Hepatocyte (in vitro differentiated cells): ENCODE measurements around the gene ATG3. TPM values are rescaled to one million over a fixed set of nuclear protein-coding genes. Genes with fewer than 3 reads are reported as not detected.

Source experiments
- DNase-seq: peaks from one replicate; pipeline ENCODE4 v3.0.0-alpha.2; 2016; ENCODE audit warnings: low spot score
- H2AFZ ChIP-seq: fragments of 200-600 bp; sonication (generic); 2 replicates; pipeline ENCODE4 v1.6.0; 2016; ENCODE audit warnings: antibody characterized with exemption, mild to moderate bottlenecking
- H3K27ac ChIP-seq: fragments of 200-600 bp; sonication (generic); 2 replicates; pipeline ENCODE4 v1.5.1; 2016; ENCODE audit warnings: mild to moderate bottlenecking
- H3K27me3 ChIP-seq: fragments of 200-600 bp; sonication (generic); 2 replicates; pipeline ENCODE4 v1.6.1; 2016
- H3K36me3 ChIP-seq: fragments of 200-600 bp; sonication (generic); replicated peaks from 2 replicates; pipeline ENCODE4 v1.5.1; 2016; ENCODE audit warnings: low read depth; ENCODE audit not compliant: insufficient read depth
- H3K4me1 ChIP-seq: fragments of 200-600 bp; sonication (generic); 2 replicates; pipeline ENCODE4 v1.5.1; 2016; ENCODE audit warnings: mild to moderate bottlenecking, moderate library complexity; ENCODE audit not compliant: insufficient read depth
- H3K4me2 ChIP-seq: fragments of 200-600 bp; sonication (generic); 2 replicates; pipeline ENCODE4 v1.6.0; 2016
- H3K4me3 ChIP-seq: fragments of 200-600 bp; sonication (generic); 2 replicates; pipeline ENCODE4 v1.5.1; 2016; ENCODE audit warnings: mild to moderate bottlenecking
- H3K79me2 ChIP-seq: fragments of 200-600 bp; sonication (generic); 2 replicates; pipeline ENCODE4 v1.6.0; 2017; ENCODE audit warnings: mild to moderate bottlenecking
- H3K9me2 ChIP-seq: fragments of 200-600 bp; sonication (generic); replicated peaks from 2 replicates; pipeline ENCODE4 v1.6.0; 2017; ENCODE audit warnings: mild to moderate bottlenecking; ENCODE audit not compliant: insufficient read depth
- H3K9me3 ChIP-seq: fragments of 200-600 bp; sonication (generic); 2 replicates; pipeline ENCODE4 v1.5.1; 2016; ENCODE audit warnings: low read depth, mild to moderate bottlenecking
- H4K20me1 ChIP-seq: fragments of 200-600 bp; sonication (generic); 2 replicates; pipeline ENCODE4 v1.6.0; 2016; ENCODE audit warnings: mild to moderate bottlenecking; ENCODE audit not compliant: insufficient read depth, poor library complexity, severe bottlenecking
- EZH2 ChIP-seq: fragments of 200-600 bp; sonication (generic); IDR thresholded peaks from 2 replicates; pipeline ENCODE4 v1.6.1; 2016; ENCODE audit warnings: antibody characterized with exemption, mild to moderate bottlenecking, borderline replicate concordance
- EZH2phosphoT487 ChIP-seq: fragments of 200-600 bp; sonication (generic); IDR thresholded peaks from one replicate; pipeline ENCODE4 v1.6.1; 2018; ENCODE audit warnings: antibody characterized with exemption, mild to moderate bottlenecking, low read depth, moderate library complexity; ENCODE audit not compliant: unreplicated experiment, severe bottlenecking
- WGBS: methylation state at CpG from one replicate; pipeline ENCODE4 v1.1.6; 2016; ENCODE audit warnings: low lambda C conversion rate; ENCODE audit errors: missing lambda C conversion rate; 5-methylcytosine and 5-hydroxymethylcytosine counted together
- polyA plus RNA-seq: library from polyadenylated mRNA; unstranded; fragments of >200 nt; fragmentation: Nextera tagmentation; extraction: Ambion mirVana; gene quantifications from 2 replicates; pipeline ENCODE4 v1.2.1, GENCODE V29; 2016
- total RNA-seq: library from RNA; depleted of rRNA; stranded (reverse); fragments of >200 nt; gene quantifications from 2 replicates; pipeline ENCODE4 v1.2.3, GENCODE V29; 2014
- TF ChIP-seq, protein P1 (sequence below): fragments of 200-600 bp; sonication (generic); IDR thresholded peaks from 2 replicates; pipeline ENCODE4 v1.5.1; 2016; ENCODE audit warnings: antibody characterized with exemption, mild to moderate bottlenecking; ENCODE audit not compliant: poor library complexity

Gene ATG3
- total and polyA plus RNA-seq, 2 experiments from 2014 or later = 33.7 to 62.5 TPM

DNA sequence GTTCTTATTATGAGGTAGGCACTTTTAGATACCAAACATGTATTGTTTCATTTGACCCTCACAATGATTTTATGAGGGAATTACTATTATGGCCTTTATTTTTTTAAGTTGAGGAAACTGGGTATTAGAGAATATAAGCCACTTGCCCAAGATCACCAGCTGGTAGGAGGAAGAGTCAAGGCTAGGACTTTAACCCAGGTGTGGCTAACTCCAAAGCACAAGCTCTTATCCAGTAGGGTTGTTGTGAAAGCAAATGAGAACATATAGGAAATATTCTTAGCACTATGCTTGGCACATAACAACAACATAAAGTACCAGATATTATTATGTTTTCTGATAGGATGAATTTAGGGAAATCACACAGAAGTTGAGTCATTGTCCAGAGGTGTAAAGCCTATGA is 70.4 kb downstream of the ATG3 start:
- H2AFZ ChIP-seq = no peak overlapping the region
- no peaks in the 10 kb centered on the region for H3K9me3 ChIP-seq
- no peak overlapping the region for H3K4me2 ChIP-seq
- no peak for DNase-seq
- no peaks in the 10 kb centered on the region for H3K4me1 ChIP-seq
- H3K27me3 ChIP-seq = no peaks in the 10 kb centered on the region
- H3K79me2 ChIP-seq = no peaks in the 10 kb centered on the region
- no peak overlapping the region for H3K4me3 ChIP-seq
- H4K20me1 ChIP-seq = no peaks in the 10 kb centered on the region
- TF ChIP-seq EZH2 (no peak), EZH2phosphoT487 (no peak)
- TF ChIP-seq, protein P1, sequence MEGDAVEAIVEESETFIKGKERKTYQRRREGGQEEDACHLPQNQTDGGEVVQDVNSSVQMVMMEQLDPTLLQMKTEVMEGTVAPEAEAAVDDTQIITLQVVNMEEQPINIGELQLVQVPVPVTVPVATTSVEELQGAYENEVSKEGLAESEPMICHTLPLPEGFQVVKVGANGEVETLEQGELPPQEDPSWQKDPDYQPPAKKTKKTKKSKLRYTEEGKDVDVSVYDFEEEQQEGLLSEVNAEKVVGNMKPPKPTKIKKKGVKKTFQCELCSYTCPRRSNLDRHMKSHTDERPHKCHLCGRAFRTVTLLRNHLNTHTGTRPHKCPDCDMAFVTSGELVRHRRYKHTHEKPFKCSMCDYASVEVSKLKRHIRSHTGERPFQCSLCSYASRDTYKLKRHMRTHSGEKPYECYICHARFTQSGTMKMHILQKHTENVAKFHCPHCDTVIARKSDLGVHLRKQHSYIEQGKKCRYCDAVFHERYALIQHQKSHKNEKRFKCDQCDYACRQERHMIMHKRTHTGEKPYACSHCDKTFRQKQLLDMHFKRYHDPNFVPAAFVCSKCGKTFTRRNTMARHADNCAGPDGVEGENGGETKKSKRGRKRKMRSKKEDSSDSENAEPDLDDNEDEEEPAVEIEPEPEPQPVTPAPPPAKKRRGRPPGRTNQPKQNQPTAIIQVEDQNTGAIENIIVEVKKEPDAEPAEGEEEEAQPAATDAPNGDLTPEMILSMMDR = no peak
- H3K27ac ChIP-seq = no peak overlapping the region
- no peaks in the 10 kb centered on the region for H3K36me3 ChIP-seq
- H3K9me2 ChIP-seq = no peaks in the 10 kb centered on the region

DNA sequence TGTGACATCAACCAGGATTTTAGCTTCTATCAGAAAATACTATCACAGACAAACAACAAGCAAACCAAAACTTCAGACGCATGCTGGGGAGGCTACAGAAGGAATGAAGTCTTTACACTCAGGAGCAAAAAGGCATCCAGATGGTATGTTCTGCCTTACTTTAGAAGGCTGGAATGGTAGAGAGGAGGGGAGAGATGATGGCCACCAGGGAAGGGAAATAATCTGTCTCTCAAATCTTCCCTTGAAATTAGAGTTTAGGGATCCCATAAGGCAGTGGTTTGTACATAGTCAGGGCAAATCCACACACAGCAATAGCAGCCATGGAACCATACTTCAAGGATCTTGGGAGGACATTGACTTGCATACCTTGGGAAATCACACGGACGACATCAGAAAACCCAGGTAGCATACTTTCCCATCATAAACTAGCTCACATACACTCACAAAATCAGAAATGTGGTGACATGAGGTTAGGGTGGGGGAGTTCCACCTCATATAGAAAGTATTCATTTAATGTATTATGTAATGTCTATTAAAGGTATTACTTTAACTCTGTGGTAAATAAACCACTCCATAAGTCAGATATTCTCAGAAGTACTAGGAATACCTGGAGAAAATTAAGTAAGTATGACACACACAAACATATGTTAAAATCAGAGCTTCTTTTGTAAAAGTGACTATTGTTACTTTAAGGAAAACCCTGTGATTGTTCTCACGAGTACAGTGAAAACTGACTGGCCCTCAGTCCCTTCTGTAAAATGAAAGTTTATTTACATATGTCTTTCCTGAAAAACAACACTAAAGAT is 71.9 kb downstream of the ATG3 start:
- no peaks in the 10 kb centered on the region for H3K36me3 ChIP-seq
- no peak for TF ChIP-seq EZH2phosphoT487
- TF ChIP-seq, protein P1 = no peak
- no peak for TF ChIP-seq EZH2
- no peaks in the 10 kb centered on the region for H4K20me1 ChIP-seq
- 81% methylated on average over 4 of the region's 4 CpGs for WGBS
- no peaks in the 10 kb centered on the region for H3K9me2 ChIP-seq
- no peak for DNase-seq
- H3K9me3 ChIP-seq = no peaks in the 10 kb centered on the region
- no peaks in the 10 kb centered on the region for H3K79me2 ChIP-seq
- no peak overlapping the region for H3K27ac ChIP-seq
- H2AFZ ChIP-seq = no peak overlapping the region
- H3K27me3 ChIP-seq = no peaks in the 10 kb centered on the region
- H3K4me2 ChIP-seq = no peak overlapping the region
- no peak overlapping the region for H3K4me3 ChIP-seq
- H3K4me1 ChIP-seq = no peaks in the 10 kb centered on the region

DNA sequence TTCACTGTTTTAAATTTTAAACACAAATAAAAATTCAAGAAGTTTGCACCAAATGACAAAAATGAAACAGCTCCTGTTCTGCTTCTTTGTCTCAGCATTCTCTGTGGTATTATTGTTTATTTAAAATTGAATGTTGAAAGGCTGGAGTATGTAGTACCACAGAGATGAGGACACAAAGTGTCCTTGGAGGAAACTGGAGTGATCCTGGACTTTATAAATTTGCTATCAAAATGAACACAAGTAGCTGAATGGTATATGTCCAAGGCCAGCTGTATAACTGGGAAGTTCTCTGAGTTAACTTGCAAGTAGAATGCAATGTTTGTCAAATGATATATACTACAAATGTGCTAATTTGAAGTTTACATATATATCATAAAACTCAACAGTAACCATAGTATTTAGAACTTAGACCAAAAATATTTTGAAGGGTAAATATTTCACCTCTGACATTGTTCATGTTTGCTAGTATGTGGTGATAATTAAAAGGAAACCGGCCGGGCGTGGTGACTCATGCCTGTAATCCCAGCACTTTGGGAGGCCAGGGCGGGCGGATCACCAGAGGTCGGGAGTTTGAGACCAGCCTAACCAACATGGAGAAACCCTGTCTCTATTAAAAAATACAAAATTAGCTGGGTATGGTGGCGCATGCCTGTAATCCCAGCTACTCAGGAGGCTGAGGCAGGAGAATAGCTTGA is 74.8 kb downstream of the ATG3 start:
- 87% methylated on average over 7 of the region's 7 CpGs for WGBS
- no peak overlapping the region for H3K4me2 ChIP-seq
- H3K9me2 ChIP-seq = no peaks in the 10 kb centered on the region
- no peaks in the 10 kb centered on the region for H4K20me1 ChIP-seq
- TF ChIP-seq EZH2 (no peak), EZH2phosphoT487 (no peak)
- TF ChIP-seq, protein P1 = no peak
- H2AFZ ChIP-seq = no peak overlapping the region
- H3K79me2 ChIP-seq = no peaks in the 10 kb centered on the region
- no peak for DNase-seq
- no peaks in the 10 kb centered on the region for H3K9me3 ChIP-seq
- H3K36me3 ChIP-seq = no peaks in the 10 kb centered on the region
- no peaks in the 10 kb centered on the region for H3K27me3 ChIP-seq
- no peak overlapping the region for H3K27ac ChIP-seq
- no peaks in the 10 kb centered on the region for H3K4me1 ChIP-seq
- no peak overlapping the region for H3K4me3 ChIP-seq
